GM18526 (cell line): ENCODE results near the gene PPDPF.

Source experiments
- POLR2A ChIP-seq: IDR thresholded peaks from 3 replicates; pipeline ENCODE4 v1.6.1; 2011; ENCODE audit not compliant: insufficient read length; ENCODE audit errors: extremely low read depth

PPDPF gene

GRCh38 chr20:63544241-63544957, 23.8 kb downstream of the PPDPF start:
- no peak for TF ChIP-seq POLR2A

DNA sequence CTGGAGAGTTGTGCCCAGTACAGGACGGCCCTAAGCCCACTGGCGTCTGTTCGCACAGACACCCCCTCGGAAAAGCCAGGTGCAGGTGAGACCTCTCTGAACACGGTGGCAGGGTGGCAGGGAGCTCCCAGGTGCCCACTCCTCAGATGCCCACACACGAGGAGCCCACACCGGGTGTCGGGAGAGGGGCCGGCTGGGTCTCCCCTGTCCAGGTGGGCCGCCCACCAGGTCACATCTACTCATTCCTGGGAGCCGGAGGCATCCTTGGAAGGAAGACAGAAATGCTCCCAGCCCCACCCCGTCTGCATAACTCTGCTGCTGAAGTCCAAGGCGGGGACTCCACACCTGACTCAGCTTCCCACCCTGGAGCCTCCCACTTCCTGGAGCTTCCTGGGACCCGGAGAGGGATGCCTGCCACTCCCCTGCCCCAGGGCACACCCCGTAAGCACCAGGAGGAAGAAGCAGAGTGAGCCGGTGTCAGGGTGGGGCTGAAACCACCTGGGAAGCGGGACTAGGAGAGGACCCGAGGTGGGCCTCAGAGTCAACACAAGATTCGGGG, 24.5 kb downstream of the PPDPF start:
- no peak for TF ChIP-seq POLR2A

GRCh38 chr20:63545814-63546213, 25.2 kb downstream of the PPDPF start:
- TF ChIP-seq POLR2A = no peak

DNA sequence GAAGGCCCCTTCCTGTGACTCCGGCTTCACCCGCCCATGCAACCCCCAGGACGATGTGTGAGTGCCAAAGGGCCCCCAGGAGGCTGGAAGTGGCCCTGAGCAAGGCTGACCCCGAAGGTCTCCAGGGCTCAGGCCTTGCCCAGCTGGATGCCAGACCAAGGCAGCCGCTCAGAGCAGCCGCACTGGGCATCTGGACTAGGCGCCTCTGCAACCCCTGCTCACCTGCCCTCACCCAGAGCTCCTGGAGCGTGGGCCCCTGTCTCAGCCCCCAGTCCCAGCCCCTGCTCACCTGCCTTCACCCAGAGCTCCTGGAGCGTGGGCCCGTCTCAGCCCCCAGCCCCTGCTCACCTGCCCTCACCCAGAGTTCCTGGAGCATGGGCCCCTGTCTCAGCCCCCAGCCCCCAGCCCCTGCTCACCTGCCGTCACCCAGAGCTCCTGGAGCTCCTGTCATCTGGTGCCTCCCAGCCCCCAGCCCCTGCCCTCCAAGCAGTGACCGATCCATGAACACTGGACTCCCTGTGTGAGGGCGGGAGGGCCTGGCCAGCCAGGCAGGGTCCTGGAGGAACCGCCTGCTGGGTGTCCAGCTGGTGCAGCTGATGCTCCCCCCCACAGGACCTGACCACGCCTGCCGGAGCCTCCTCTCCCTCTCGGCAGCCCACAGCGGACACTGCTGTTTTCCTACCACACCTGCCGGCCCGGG, 25.8 kb downstream of the PPDPF start:
- TF ChIP-seq POLR2A = no peak

DNA sequence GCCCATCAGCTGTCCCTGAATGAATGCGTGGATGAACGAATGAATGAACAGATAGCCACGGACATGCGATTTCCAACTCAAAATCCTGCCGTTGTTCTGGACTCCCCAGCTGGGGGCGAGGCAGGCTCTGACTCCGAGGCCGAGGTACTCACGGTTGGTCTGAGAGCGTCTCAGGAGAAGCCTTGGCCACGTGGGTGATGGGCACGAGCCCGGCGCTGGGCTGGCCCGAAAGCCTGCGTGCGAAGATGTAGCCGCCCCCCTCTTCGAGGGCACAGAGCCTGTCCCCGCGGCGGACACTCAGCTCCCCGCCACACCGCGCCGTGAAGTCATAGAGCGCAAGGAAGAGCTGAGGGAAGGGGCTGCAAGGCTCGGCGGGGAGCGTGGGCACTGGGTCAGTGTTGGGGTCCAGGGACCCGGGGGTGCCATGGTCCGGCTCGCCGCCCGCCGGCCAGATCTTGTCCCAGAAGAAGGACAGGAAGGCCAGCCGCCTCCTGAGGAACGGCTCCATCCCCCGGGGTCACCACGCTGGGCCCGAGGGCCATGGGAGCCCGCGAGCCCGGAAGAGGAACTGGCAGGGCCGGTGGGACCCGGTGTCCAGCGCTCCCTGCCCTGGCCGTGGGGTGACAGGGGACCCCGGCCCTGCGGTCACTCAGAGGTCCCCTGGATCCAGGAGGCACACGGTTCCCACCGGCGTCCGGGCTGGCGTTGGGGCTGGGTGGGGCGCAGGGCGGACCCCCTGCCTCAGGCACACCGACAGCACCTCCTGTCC, 26.6 kb downstream of the PPDPF start:
- no peak for TF ChIP-seq POLR2A

- TF ChIP-seq POLR2A = no peak
Observed at GRCh38 chr20:63547725-63548480, 27.3 kb downstream of the PPDPF start, which contains the start of gene SRMS. SRMS (minus strand) TSS chr20:63547749; CDS start chr20:63547463, 286 bp downstream.

DNA sequence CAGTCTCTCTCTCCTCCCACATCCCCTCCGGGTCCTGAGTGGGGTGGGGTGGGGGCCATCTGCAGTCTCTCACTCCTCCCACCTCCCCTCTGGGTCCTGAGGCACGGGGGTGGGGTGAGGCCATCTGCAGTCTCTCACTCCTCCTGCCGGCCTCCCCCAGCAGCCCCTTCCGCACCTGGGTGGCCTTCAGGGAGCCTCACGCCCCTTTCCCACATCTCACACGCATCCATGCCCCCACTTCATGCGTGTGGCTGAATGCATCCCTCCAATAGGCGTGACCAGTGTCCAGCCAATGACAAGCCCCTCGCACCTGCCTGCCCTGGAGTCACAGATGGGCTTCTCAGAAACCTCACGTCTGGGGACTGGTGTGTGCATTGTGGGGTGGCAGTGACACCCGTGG, 28.0 kb downstream of the PPDPF start:
- no peak for TF ChIP-seq POLR2A

GRCh38 chr20:63549019-63549418, 28.5 kb downstream of the PPDPF start:
- TF ChIP-seq POLR2A = no peak

- TF ChIP-seq POLR2A = no peak
Observed at GRCh38 chr20:63549679-63550282, 29.2 kb downstream of the PPDPF start.

GRCh38 chr20:63551068-63551467, 30.5 kb downstream of the PPDPF start:
- no peak for TF ChIP-seq POLR2A

DNA sequence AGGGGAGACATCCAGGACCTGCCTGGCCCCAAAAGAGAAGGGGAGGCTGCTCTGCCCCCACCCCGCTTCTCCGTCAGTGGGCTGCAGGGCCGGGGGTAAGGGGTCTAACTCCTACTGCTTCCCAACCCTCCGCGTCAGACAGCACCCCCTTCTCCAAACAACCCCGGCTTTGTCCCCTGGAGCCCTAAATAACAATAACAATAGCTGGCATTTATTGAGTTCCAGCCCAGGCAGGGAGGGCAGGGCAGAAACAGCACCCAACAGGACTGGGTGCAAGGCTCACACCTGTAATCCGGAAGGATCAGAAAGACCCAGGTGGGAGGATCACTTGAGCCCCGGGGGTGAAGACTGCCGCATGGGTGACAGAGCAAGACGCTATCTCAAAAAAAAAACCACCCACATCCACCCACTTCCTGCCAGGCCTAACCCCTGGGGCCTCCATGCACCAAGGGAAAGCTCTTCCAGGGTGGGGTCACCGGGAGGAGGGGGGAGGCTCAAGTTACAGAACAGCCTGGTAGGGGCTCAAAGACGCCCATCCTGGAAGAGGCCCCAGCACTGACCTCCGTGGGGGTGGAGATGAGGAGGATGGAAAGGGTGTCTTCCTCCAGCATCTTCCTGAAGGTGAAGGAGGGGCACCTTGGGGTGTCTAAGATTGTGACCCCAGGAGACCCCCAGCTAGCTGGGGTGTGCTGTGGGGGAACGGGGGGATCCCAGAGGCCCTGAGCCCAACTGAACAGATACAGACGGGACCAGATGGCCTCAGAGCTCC, 32.1 kb downstream of the PPDPF start:
- peak; percentile 16 for TF ChIP-seq POLR2A

DNA sequence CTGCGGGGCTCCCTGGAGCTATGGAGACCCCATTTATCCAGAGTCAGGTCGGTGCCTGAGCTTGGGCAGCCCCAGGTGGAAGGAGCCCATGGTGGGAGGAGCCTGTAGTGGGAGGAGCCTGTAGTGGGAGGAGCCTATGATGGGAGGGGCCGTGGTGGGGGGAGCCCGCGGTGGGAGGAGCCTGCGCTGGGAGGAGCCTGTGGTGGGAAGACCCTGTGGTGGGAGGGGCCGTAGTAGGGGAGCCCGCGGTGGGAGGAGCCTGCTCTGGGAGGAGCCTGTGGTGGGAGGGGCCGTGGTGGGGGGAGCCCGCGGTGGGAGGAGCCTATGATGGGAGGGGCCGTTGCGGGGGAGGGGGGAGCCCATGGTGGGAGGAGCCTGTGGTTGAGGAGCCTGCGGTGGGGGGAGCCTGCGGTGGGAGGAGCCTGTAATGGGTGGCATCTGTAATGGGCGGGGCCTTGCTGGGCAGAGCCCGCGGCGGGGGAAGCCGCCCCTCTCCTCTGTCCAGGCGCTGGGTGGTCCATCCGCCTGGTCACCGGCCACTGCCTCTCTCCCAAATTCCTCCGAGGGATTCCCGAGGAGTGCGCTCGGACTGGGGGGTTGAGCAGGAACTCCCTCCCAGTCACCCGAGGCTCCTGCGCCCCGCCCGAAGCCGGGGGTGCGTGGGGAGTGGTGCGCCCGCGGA, 32.8 kb downstream of the PPDPF start:
- peak; percentile 15 for TF ChIP-seq POLR2A

- TF ChIP-seq POLR2A = no peak
Observed at GRCh38 chr20:63553933-63554290, 33.3 kb downstream of the PPDPF start, which contains the start of gene FNDC11. FNDC11 (plus strand) TSS chr20:63554159; CDS start chr20:63555664, 1,505 bp downstream.
